RWPE2 (cell line): ENCODE results near the gene TMEM91.
A peak's percentile ranks its signal among the peaks of the same experiment; 100 is the strongest.

ENCODE experiments used
- ATAC-seq: fragments of 200-7000 bp; cut with Tn5 transposase; 3 replicates; pipeline ENCODE4 v1.9.1; 2021; ENCODE audit warnings: low read depth
- DNase-seq: peaks from one replicate; pipeline ENCODE4 v3.0.0-alpha.2; 2020; ENCODE audit warnings: low spot score
- H3K27ac ChIP-seq: fragments of 450-650 bp; 2 replicates; pipeline ENCODE4 v1.5.1; 2017; ENCODE audit warnings: mild to moderate bottlenecking; ENCODE audit not compliant: poor library complexity, severe bottlenecking
- H3K27me3 ChIP-seq: fragments of 250-450 bp; sonication (Bioruptor Pico); 2 replicates; pipeline ENCODE4 v1.5.1; 2021; ENCODE audit warnings: mild to moderate bottlenecking, moderate library complexity; ENCODE audit not compliant: insufficient read depth, poor library complexity, severe bottlenecking
- H3K36me3 ChIP-seq: fragments of 250-450 bp; sonication (Bioruptor Pico); 2 replicates; pipeline ENCODE4 v1.5.1; 2020; ENCODE audit warnings: low read depth, mild to moderate bottlenecking, moderate library complexity
- H3K4me1 ChIP-seq: fragments of 250-450 bp; sonication (Bioruptor Pico); 2 replicates; pipeline ENCODE4 v1.5.1; 2021; ENCODE audit warnings: mild to moderate bottlenecking, moderate library complexity; ENCODE audit not compliant: insufficient read depth, poor library complexity, severe bottlenecking
- H3K4me3 ChIP-seq: fragments of 250-450 bp; sonication (Bioruptor Pico); 2 replicates; pipeline ENCODE4 v1.5.1; 2021; ENCODE audit warnings: mild to moderate bottlenecking, moderate library complexity; ENCODE audit not compliant: severe bottlenecking
- H3K9me3 ChIP-seq: fragments of 250-450 bp; sonication (Bioruptor Pico); 2 replicates; pipeline ENCODE4 v1.5.1; 2021; ENCODE audit warnings: mild to moderate bottlenecking, moderate library complexity; ENCODE audit not compliant: severe bottlenecking
- CTCF ChIP-seq: fragments of 450-650 bp; IDR thresholded peaks from one replicate; pipeline ENCODE4 v1.5.1; 2017; ENCODE audit warnings: mild to moderate bottlenecking, moderate library complexity; ENCODE audit not compliant: poor library complexity, severe bottlenecking

The TMEM91 gene

DNA sequence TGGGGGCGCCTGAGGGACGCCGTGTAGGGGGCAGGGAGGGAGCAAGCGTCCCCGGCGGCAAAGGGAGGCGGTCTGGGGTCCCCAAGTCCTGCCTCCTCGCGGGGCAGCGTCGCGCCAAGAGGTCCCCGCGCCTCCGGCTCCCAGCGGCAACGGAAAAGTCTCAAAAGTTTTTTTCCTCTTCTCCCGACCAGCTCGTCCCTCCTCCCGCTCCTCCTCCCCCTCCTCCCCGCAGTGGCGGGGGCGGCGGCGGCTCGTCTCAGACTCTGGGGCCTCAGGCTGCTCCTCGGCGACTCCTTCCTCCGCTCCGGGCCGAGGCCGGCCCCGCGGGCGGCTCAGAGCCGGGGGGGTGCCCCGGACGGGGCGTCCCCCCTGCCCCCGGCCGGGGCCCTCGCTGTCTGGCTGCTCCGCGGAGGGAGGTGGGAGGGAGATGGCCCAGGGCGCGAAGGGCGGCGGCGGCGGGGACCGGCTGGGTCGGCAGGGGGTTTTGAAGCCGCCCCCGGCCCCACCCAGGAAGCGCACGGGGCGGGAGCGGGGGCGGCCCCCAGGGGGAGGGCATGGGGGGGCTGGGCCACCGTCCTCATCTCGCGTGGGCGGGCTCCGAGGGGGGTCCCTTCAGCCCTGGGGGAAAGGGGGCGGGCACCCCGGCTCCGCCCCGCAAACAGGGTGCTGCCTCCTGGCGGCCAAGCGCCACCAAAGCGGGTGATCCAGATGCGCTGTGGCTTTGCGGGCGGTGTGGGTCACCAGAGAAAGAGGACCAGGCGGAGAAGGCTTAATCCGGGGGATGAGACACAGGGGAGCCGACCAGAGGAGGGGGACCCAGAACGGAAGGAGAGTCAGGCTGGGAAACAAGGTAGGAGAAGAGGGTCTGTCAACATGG, 22.6 kb upstream of the TMEM91 start, which contains the start of gene TGFB1:
TGFB1 (minus strand) TSS at position 457 of the 877 bp plus-strand sequence. CDS start 878 bp downstream, outside the sequence.
- H3K27ac ChIP-seq = peak within 1 kb of the TSS; percentile 65
- H3K9me3 ChIP-seq = no peaks in the 10 kb centered on the region
- H3K4me1 ChIP-seq = peaks cover 4% of the 10 kb centered on the region
- peaks cover 8% of the 10 kb centered on the region for H3K36me3 ChIP-seq
- peak within 1 kb of the TSS; percentile 67 for H3K4me3 ChIP-seq
- peak; percentile 85 for DNase-seq
- no peaks in the 10 kb centered on the region for H3K27me3 ChIP-seq
- ATAC-seq = peak; percentile 45
- TF ChIP-seq CTCF = peak; percentile 92

- peak; percentile 61 for TF ChIP-seq CTCF
- H3K4me3 ChIP-seq = peak overlapping the region; percentile 67
Measured at GRCh38 chr19:41354343-41354953, 21.9 kb upstream of the TMEM91 start.

DNA sequence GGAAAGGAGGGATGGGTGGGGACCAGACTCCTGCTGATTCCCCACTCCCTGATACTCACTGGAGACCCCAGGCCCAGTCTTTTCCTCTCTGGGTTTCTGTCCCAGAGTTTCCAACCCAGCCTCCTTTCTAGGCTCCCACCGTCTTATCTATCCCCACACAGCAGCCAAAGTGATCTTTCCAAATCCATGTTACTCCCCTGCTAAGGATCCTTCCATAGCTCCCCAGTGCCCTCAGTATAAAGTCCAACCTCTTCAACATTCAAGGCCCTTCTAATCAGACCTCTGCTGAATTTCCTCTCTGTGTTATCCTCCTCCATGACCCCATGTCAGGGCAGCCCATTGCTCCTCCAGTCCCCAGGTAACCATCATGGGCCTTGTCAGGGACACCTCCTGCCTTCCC, 21.3 kb upstream of the TMEM91 start:
- no peak for ATAC-seq
- Histone ChIP-seq H3K36me3 (no peaks in the 10 kb centered on the region; the same call in 1 of the 2 replicates), H3K4me1 (peaks cover 4% of the 10 kb centered on the region)

More at GRCh38 chr19:41354343-41354953, 21.9 kb upstream of the TMEM91 start:
- ATAC-seq (no peak), DNase-seq (no peak)
- Histone ChIP-seq H3K36me3 (peaks cover under 1% of the 10 kb centered on the region), H3K9me3 (no peaks in the 10 kb centered on the region), H3K27ac (no peak overlapping the region), H3K27me3 (no peaks in the 10 kb centered on the region), H3K4me1 (peaks cover 4% of the 10 kb centered on the region)

DNA sequence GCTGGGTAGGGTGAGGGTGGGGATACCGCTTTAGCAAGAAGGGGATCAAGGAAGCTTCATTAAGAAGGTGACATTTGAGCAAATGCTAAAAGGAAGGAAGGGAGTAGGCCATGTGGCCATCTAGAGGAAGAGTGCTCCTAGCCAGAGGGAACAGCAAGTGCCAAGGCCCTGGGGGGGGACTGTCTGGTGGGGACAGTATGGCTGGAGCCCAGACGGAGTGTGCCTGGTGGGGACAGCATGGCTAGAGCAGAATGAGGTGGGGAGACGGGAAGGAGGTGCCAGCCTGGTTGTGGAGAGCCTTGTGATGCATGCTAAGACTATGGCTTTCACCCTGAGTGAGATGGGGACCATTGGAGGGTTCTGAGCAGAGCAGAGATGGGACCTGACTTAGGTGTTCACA, 20.5 kb upstream of the TMEM91 start:
- no peaks in the 10 kb centered on the region for H3K9me3 ChIP-seq
- no peaks in the 10 kb centered on the region for H3K4me1 ChIP-seq
- H3K27me3 ChIP-seq = no peaks in the 10 kb centered on the region
- no peak for ATAC-seq
- H3K27ac ChIP-seq = no peak overlapping the region
- no peak overlapping the region for H3K4me3 ChIP-seq
- TF ChIP-seq CTCF = no peak
- H3K36me3 ChIP-seq = no peaks in the 10 kb centered on the region; the same call in 1 of the 2 replicates
- DNase-seq = no peak

More for the DNA sequence above, 21.3 kb upstream of the TMEM91 start:
- H3K27ac ChIP-seq = no peak overlapping the region
- DNase-seq = no peak
- no peaks in the 10 kb centered on the region for H3K9me3 ChIP-seq
- TF ChIP-seq CTCF = no peak
- no peaks in the 10 kb centered on the region for H3K27me3 ChIP-seq
- H3K4me3 ChIP-seq = no peak overlapping the region
